SK-N-MC (cell line): Measurements from ENCODE around the gene SH3RF1.

ENCODE experiments used
- EZH2 ChIP-seq: fragments of 200-600 bp; sonication (generic); IDR thresholded peaks from one replicate; pipeline ENCODE4 v1.6.1; 2017; ENCODE audit warnings: antibody characterized with exemption
- FOXP2 ChIP-seq: optimal IDR thresholded peaks from 2 replicates; pipeline ENCODE3; 2011; ENCODE audit warnings: mild to moderate bottlenecking, moderate library complexity; ENCODE audit not compliant: insufficient read depth; ENCODE audit errors: extremely low read length, control extremely low read depth
- POLR2AphosphoS5 ChIP-seq: IDR thresholded peaks from 2 replicates; pipeline ENCODE4 v1.6.1; 2012; ENCODE audit warnings: mild to moderate bottlenecking, low read depth, low read length, borderline replicate concordance

DNA sequence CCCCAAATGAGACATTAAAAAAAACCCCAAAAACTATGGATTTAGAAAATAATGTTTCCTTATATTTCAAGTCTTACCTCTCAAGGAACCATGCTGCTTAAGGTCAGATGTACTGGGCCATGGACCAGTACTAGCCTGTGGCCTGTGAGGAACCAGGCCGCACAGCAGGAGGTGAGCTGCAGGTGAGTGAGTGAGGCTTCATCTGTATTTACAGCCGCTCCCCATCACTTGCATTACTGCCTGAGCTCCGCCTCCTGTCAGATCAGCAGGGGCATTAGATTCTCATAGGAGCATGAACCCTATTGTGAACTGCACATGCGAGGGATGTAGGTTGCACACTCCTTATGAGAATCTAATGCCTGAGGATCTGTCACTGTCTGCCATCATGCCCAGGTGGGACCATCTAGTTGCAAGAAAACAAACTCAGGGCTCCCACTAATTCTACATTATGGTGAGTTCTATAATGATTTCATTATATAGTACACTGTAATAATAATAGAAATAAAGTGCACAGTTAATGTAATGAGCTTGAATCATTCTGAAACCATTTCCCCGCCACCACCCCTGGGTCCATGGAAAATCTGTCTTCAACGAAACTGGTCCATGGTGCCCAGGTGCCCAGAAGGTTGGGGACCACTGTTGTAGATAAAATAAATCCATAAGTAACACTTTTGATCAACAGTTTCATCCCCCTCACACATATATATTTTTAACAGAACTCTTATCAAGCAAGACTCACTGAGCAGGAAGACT, 155.4 kb downstream of the SH3RF1 start:
- TF ChIP-seq POLR2AphosphoS5 = no peak
- TF ChIP-seq EZH2 = no peak
- TF ChIP-seq FOXP2 = no peak
